H9 (cell line): ENCODE data around the gene PTTG2. TPM values are rescaled to one million over a fixed set of nuclear protein-coding genes. Genes with fewer than 3 reads are reported as not detected.

Experiments
- DNase-seq: peaks from one replicate; pipeline ENCODE4 v3.0.0-alpha.2; 2017
- H2AFZ ChIP-seq: one replicate; pipeline ENCODE4 v1.6.1; 2013; ENCODE audit warnings: mild to moderate bottlenecking, low read length, control low read depth, moderate library complexity
- H2AK5ac ChIP-seq: 2 replicates; pipeline ENCODE4 v1.6.1; 2013; ENCODE audit warnings: low read length, control low read depth, mixed read lengths; ENCODE audit not compliant: insufficient read length
- H2BK120ac ChIP-seq: one replicate; pipeline ENCODE4 v1.6.1; 2013; ENCODE audit warnings: low read depth, mild to moderate bottlenecking, low read length, control low read depth, inconsistent platforms; ENCODE audit not compliant: poor library complexity, severe bottlenecking
- H2BK12ac ChIP-seq: 2 replicates; pipeline ENCODE4 v1.6.1; 2013; ENCODE audit warnings: low read length, control low read depth, mixed read lengths, low read depth; ENCODE audit not compliant: insufficient read length
- H2BK15ac ChIP-seq: 2 replicates; pipeline ENCODE4 v1.6.1; 2013; ENCODE audit warnings: low read depth, low read length, control low read depth
- H2BK20ac ChIP-seq: one replicate; pipeline ENCODE4 v1.6.1; 2013; ENCODE audit warnings: low read depth, mild to moderate bottlenecking, low read length, control low read depth, inconsistent platforms; ENCODE audit not compliant: poor library complexity, severe bottlenecking
- H2BK5ac ChIP-seq: 2 replicates; pipeline ENCODE4 v1.6.1; 2013; ENCODE audit warnings: low read length, control low read depth, mixed read lengths; ENCODE audit not compliant: insufficient read length
- H3K14ac ChIP-seq: 2 replicates; pipeline ENCODE4 v1.6.1; 2013; ENCODE audit warnings: low read length, control low read depth; ENCODE audit not compliant: insufficient read depth
- H3K18ac ChIP-seq: 2 replicates; pipeline ENCODE4 v1.6.1; 2013; ENCODE audit warnings: low read depth, mild to moderate bottlenecking, mixed read lengths, low read length, control low read depth; ENCODE audit not compliant: insufficient read length
- H3K23ac ChIP-seq: 2 replicates; pipeline ENCODE4 v1.6.1; 2013; ENCODE audit warnings: low read length, control low read depth, mixed read lengths, low read depth; ENCODE audit not compliant: insufficient read length
- H3K23me2 ChIP-seq: 2 replicates; pipeline ENCODE4 v1.6.1; 2013; ENCODE audit warnings: low read depth, mild to moderate bottlenecking, mixed read lengths, low read length, control low read depth; ENCODE audit not compliant: insufficient read length, poor library complexity, severe bottlenecking
- H3K27ac ChIP-seq: 2 replicates; pipeline ENCODE4 v1.5.1; 2013; ENCODE audit warnings: low read length, control low read depth, mixed read lengths, low read depth; ENCODE audit not compliant: insufficient read length
- H3K27me3 ChIP-seq: 2 replicates; pipeline ENCODE4 v1.6.1; 2013; ENCODE audit warnings: low read length, control low read depth, inconsistent platforms; ENCODE audit not compliant: insufficient read depth
- H3K4ac ChIP-seq: 2 replicates; pipeline ENCODE4 v1.6.1; 2013; ENCODE audit warnings: low read depth, mild to moderate bottlenecking, control low read depth, inconsistent platforms, low read length, moderate library complexity
- H3K4me1 ChIP-seq: 2 replicates; pipeline ENCODE4 v1.6.1; 2013; ENCODE audit warnings: low read length, control low read depth, inconsistent platforms; ENCODE audit not compliant: insufficient read depth
- H3K4me2 ChIP-seq: 2 replicates; pipeline ENCODE4 v1.6.1; 2013; ENCODE audit warnings: low read length, control low read depth, mixed read lengths; ENCODE audit not compliant: insufficient read length, insufficient read depth
- H3K56ac ChIP-seq: 2 replicates; pipeline ENCODE4 v1.6.1; 2013; ENCODE audit warnings: low read depth, mild to moderate bottlenecking, mixed read lengths, low read length, control low read depth; ENCODE audit not compliant: insufficient read length
- H3K79me1 ChIP-seq: 2 replicates; pipeline ENCODE4 v1.6.1; 2013; ENCODE audit warnings: low read depth, mild to moderate bottlenecking, moderate library complexity, low read length, control low read depth, inconsistent platforms; ENCODE audit not compliant: insufficient read depth, poor library complexity, severe bottlenecking
- H3K79me2 ChIP-seq: 2 replicates; pipeline ENCODE4 v1.6.1; 2013; ENCODE audit warnings: low read length, control low read depth, inconsistent platforms; ENCODE audit not compliant: insufficient read depth
- H3K9ac ChIP-seq: 2 replicates; pipeline ENCODE4 v1.6.1; 2013; ENCODE audit warnings: low read length, control low read depth, mixed read lengths; ENCODE audit not compliant: insufficient read length; ENCODE audit errors: extremely low read depth
- H3K9me3 ChIP-seq: one replicate; pipeline ENCODE4 v1.6.1; 2013; ENCODE audit warnings: low read depth, low read length, inconsistent platforms; ENCODE audit not compliant: control insufficient read depth
- H3T11ph ChIP-seq: one replicate; pipeline ENCODE4 v1.6.1; 2013; ENCODE audit warnings: mild to moderate bottlenecking, low read length, control low read depth, inconsistent platforms
- H4K20me1 ChIP-seq: one replicate; pipeline ENCODE4 v1.6.1; 2013; ENCODE audit not compliant: control insufficient read depth, insufficient read length, insufficient read depth
- H4K5ac ChIP-seq: 2 replicates; pipeline ENCODE4 v1.6.1; 2013; ENCODE audit warnings: low read depth, mild to moderate bottlenecking, mixed read lengths, low read length, control low read depth; ENCODE audit not compliant: insufficient read length
- H4K8ac ChIP-seq: replicated peaks from 2 replicates; pipeline ENCODE4 v1.6.1; 2013; ENCODE audit warnings: low read length, control low read depth, mixed read lengths, low read depth; ENCODE audit not compliant: insufficient read length
- H4K91ac ChIP-seq: 2 replicates; pipeline ENCODE4 v1.6.1; 2013; ENCODE audit warnings: low read depth, mild to moderate bottlenecking, moderate library complexity, mixed read lengths, low read length, control low read depth; ENCODE audit not compliant: insufficient read length
- H3K27ac Mint-ChIP-seq, 3 experiments: 2 replicates in 2 of 3; 3 replicates in 1 of 3; pipeline ENCODE4 v1.8.0; 2020 to 2021; ENCODE audit warnings: mixed read lengths in 3 of 3, mild to moderate bottlenecking in 1 of 3, moderate library complexity in 1 of 3
- H3K27me3 Mint-ChIP-seq: 2 replicates; pipeline ENCODE4 v1.8.0; 2021; ENCODE audit warnings: low read depth, mild to moderate bottlenecking, moderate library complexity, mixed read lengths
- H3K36me3 Mint-ChIP-seq, 3 experiments: 2 replicates in 2 of 3; 3 replicates in 1 of 3; pipeline ENCODE4 v1.8.0; 2020 to 2021; ENCODE audit warnings: low read depth in 3 of 3, mixed read lengths in 3 of 3; ENCODE audit not compliant: insufficient read depth in 1 of 3
- H3K4me1 Mint-ChIP-seq, 2 experiments: 2 replicates each; pipeline ENCODE4 v1.8.0; 2020; ENCODE audit warnings: mixed read lengths in 2 of 2
- H3K4me3 Mint-ChIP-seq, 2 experiments: 2 replicates in 1 of 2; 3 replicates in 1 of 2; pipeline ENCODE4 v1.8.0; 2020 to 2021; ENCODE audit warnings: mild to moderate bottlenecking in 2 of 2, mixed read lengths in 2 of 2, moderate library complexity in 1 of 2
- H3K9me3 Mint-ChIP-seq, 2 experiments: 2 replicates in 1 of 2; 3 replicates in 1 of 2; pipeline ENCODE4 v1.8.0; 2020; ENCODE audit warnings: mild to moderate bottlenecking in 2 of 2, mixed read lengths in 2 of 2, moderate library complexity in 1 of 2
- CTCF ChIP-seq: fragments of 200-600 bp; sonication (generic); conservative IDR thresholded peaks from 3 replicates; pipeline ENCODE4 v1.8.0; 2021; ENCODE audit warnings: antibody characterized with exemption, mild to moderate bottlenecking
- WGBS: extraction: QIAGEN DNeasy Blood & Tissue Kit; methylation state at CpG from one replicate; pipeline ENCODE4 v1.1.7; 2013; ENCODE audit warnings: missing lambda C conversion rate, low lambda C conversion rate, mixed read lengths; ENCODE audit not compliant: insufficient read length; ENCODE audit errors: extremely low coverage; 5-methylcytosine and 5-hydroxymethylcytosine counted together
- total RNA-seq: library from RNA; stranded (reverse); gene quantifications from 2 replicates; pipeline ENCODE4 v1.2.1, GENCODE V29; 2021

Gene PTTG2
- total RNA-seq, 1 experiment from 2014 or later = not detected

GRCh38 chr4:37967736-37968135 lies 7.5 kb downstream of the PTTG2 start:
- Histone ChIP-seq H3K79me2 (no peaks in the 10 kb centered on the region), H3K23me2 (no peaks in the 10 kb centered on the region), H3K27me3 (no peaks in the 10 kb centered on the region), H2BK20ac (no peak overlapping the region), H3K4me2 (no peak overlapping the region), H3T11ph (no peak overlapping the region), H2BK15ac (no peak overlapping the region), H3K4me1 (no peaks in the 10 kb centered on the region), H4K8ac (no peak overlapping the region), H3K18ac (no peak overlapping the region), H2BK120ac (no peak overlapping the region), H3K9ac (no peak overlapping the region), H4K91ac (no peak overlapping the region), H3K23ac (no peak overlapping the region), H3K56ac (no peak overlapping the region), H2AFZ (no peak overlapping the region), H3K9me3 (no peaks in the 10 kb centered on the region), H3K14ac (no peak overlapping the region), H2BK5ac (no peak overlapping the region), H2AK5ac (no peak overlapping the region), H3K79me1 (no peaks in the 10 kb centered on the region), H4K5ac (no peak overlapping the region), H3K4ac (no peak overlapping the region), H4K20me1 (no peaks in the 10 kb centered on the region), H2BK12ac (no peak overlapping the region), H3K27ac (no peak overlapping the region)
- H3K36me3 Mint-ChIP-seq = peaks cover 0 to 16% (median 0%) of the 10 kb centered on the region in 3 experiments; a peak in 4 of 7 replicates
- TF ChIP-seq CTCF = no peak
- peaks cover 12 to 16% of the 10 kb centered on the region in 2 experiments; a peak in 4 of 5 replicates for H3K9me3 Mint-ChIP-seq
- H3K27me3 Mint-ChIP-seq = no peaks in the 10 kb centered on the region; the same call in 1 of the 2 replicates
- no peak overlapping the region for H3K27ac Mint-ChIP-seq
- DNase-seq = no peak
- H3K4me3 Mint-ChIP-seq = no peak overlapping the region
- peaks cover 5 to 6% of the 10 kb centered on the region in 2 experiments for H3K4me1 Mint-ChIP-seq
- WGBS = no CpG with 5 or more reads among the region's 5 CpGs
